Neural cell (in vitro differentiated cells): Measurements from ENCODE around the gene TMEM212. TPM values are rescaled to one million over a fixed set of nuclear protein-coding genes. Genes with fewer than 3 reads are reported as not detected.

Experiments
- H2AFZ ChIP-seq: fragments of 200-600, 300-800 bp; sonication (generic), shearing (Covaris generic); 2 replicates; pipeline ENCODE4 v1.6.0; 2014; ENCODE audit warnings: low read depth, mild to moderate bottlenecking, antibody characterized with exemption, low read length, moderate library complexity
- H3F3A ChIP-seq: fragments of 200-600 bp; shearing (Covaris generic); 2 replicates; pipeline ENCODE4 v1.6.1; 2016; ENCODE audit warnings: mild to moderate bottlenecking, moderate library complexity, mixed read lengths, antibody characterized with exemption, low read length; ENCODE audit not compliant: insufficient read depth, poor library complexity, severe bottlenecking
- H3K27ac ChIP-seq: fragments of 200-600, 300-800 bp; sonication (generic), shearing (Covaris generic); 2 replicates; pipeline ENCODE4 v1.5.1; 2014; ENCODE audit warnings: mild to moderate bottlenecking, low read length, moderate library complexity
- H3K27me3 ChIP-seq: fragments of 300-800, 200-600 bp; sonication (generic), shearing (Covaris generic); 2 replicates; pipeline ENCODE4 v1.6.0; 2014; ENCODE audit warnings: mild to moderate bottlenecking, low read depth, low read length, moderate library complexity; ENCODE audit not compliant: insufficient read depth
- H3K36me3 ChIP-seq: fragments of 300-800, 200-600 bp; sonication (generic), shearing (Covaris generic); 2 replicates; pipeline ENCODE4 v1.5.1; 2014; ENCODE audit warnings: mild to moderate bottlenecking, antibody characterized with exemption, low read length, moderate library complexity; ENCODE audit not compliant: insufficient read depth
- H3K4me2 ChIP-seq: fragments of 300-800, 200-600 bp; sonication (generic), shearing (Covaris generic); 2 replicates; pipeline ENCODE4 v1.6.0; 2014; ENCODE audit warnings: mild to moderate bottlenecking, low read length
- H3K4me3 ChIP-seq: fragments of 300-800, 200-600 bp; sonication (generic), shearing (Covaris generic); 2 replicates; pipeline ENCODE4 v1.5.1; 2014; ENCODE audit warnings: mild to moderate bottlenecking, low read length, moderate library complexity
- H3K79me2 ChIP-seq: fragments of 200-600 bp; shearing (Covaris generic); replicated peaks from 2 replicates; pipeline ENCODE4 v1.6.0; 2014; ENCODE audit warnings: mild to moderate bottlenecking, low read length, moderate library complexity; ENCODE audit not compliant: insufficient read depth
- H3K9ac ChIP-seq: fragments of 300-800, 200-600 bp; sonication (generic), shearing (Covaris generic); 2 replicates; pipeline ENCODE4 v1.6.1; 2016; ENCODE audit warnings: mild to moderate bottlenecking, low read length, mixed read lengths
- H3K9me2 ChIP-seq: fragments of 200-600 bp; shearing (Covaris generic); 2 replicates; pipeline ENCODE4 v1.6.1; 2016; ENCODE audit warnings: mild to moderate bottlenecking, low read length, mixed read lengths; ENCODE audit not compliant: insufficient read depth
- H3K9me3 ChIP-seq: fragments of 200-600, 300-800 bp; sonication (generic), shearing (Covaris generic); 2 replicates; pipeline ENCODE4 v1.6.1; 2016; ENCODE audit warnings: mild to moderate bottlenecking, mixed run types, low read length, moderate library complexity, mixed read lengths
- H4K20me1 ChIP-seq: fragments of 200-600 bp; shearing (Covaris generic); 2 replicates; pipeline ENCODE4 v1.6.1; 2016; ENCODE audit warnings: mild to moderate bottlenecking, mixed run types; ENCODE audit not compliant: insufficient read depth
- CTCF ChIP-seq: fragments of 450-650 bp; IDR thresholded peaks from 2 replicates; pipeline ENCODE4 v1.5.1; 2014; ENCODE audit warnings: antibody characterized with exemption, mild to moderate bottlenecking, moderate library complexity; ENCODE audit not compliant: poor library complexity, severe bottlenecking
- EP300 ChIP-seq: fragments of 450-650 bp; conservative IDR thresholded peaks from 2 replicates; pipeline ENCODE4 v1.6.1; 2014; ENCODE audit warnings: antibody characterized with exemption, mild to moderate bottlenecking, moderate library complexity; ENCODE audit not compliant: poor library complexity, severe bottlenecking
- EZH2 ChIP-seq: fragments of 200-600, 300-800 bp; shearing (Covaris generic), sonication (generic); IDR thresholded peaks from 2 replicates; pipeline ENCODE4 v1.6.1; 2014; ENCODE audit warnings: antibody characterized with exemption, low read length, borderline replicate concordance, mild to moderate bottlenecking; ENCODE audit not compliant: insufficient read depth, poor library complexity, severe bottlenecking
- MXI1 ChIP-seq: fragments of 450-650 bp; conservative IDR thresholded peaks from 2 replicates; pipeline ENCODE4 v1.6.1; 2014; ENCODE audit warnings: antibody characterized with exemption, mild to moderate bottlenecking; ENCODE audit not compliant: poor library complexity, severe bottlenecking
- POLR2AphosphoS5 ChIP-seq: IDR thresholded peaks from 2 replicates; pipeline ENCODE4 v1.6.1; 2012
- RAD21 ChIP-seq: fragments of 450-650 bp; conservative IDR thresholded peaks from 2 replicates; pipeline ENCODE4 v1.6.1; 2014; ENCODE audit warnings: antibody characterized with exemption, mild to moderate bottlenecking, moderate library complexity
- REST ChIP-seq: IDR thresholded peaks from 2 replicates; pipeline ENCODE4 v1.6.1; 2012; ENCODE audit warnings: borderline replicate concordance
- SMC3 ChIP-seq: fragments of 450-650 bp; conservative IDR thresholded peaks from 2 replicates; pipeline ENCODE4 v1.6.1; 2014; ENCODE audit warnings: antibody characterized with exemption, mild to moderate bottlenecking, moderate library complexity; ENCODE audit not compliant: poor library complexity
- TAF1 ChIP-seq: IDR thresholded peaks from 2 replicates; pipeline ENCODE4 v1.6.1; 2012; ENCODE audit warnings: low read depth
- polyA plus RNA-seq: library from polyadenylated mRNA; depleted of rRNA; stranded (reverse); fragments of >200 nt; gene quantifications from 2 replicates; pipeline ENCODE4 v1.2.3, GENCODE V29; 2014

TMEM212 gene
- polyA plus RNA-seq, 1 donor from 2014 or later = not detected

GRCh38 chr3:171807806-171808205, 35.3 kb upstream of the TMEM212 start:
- Histone ChIP-seq H4K20me1 (no peaks in the 10 kb centered on the region), H3K4me2 (no peak overlapping the region), H3K36me3 (no peaks in the 10 kb centered on the region), H3F3A (no peaks in the 10 kb centered on the region), H2AFZ (no peak overlapping the region), H3K27me3 (peaks cover 25% of the 10 kb centered on the region), H3K9me2 (no peaks in the 10 kb centered on the region), H3K9ac (no peak overlapping the region), H3K9me3 (no peaks in the 10 kb centered on the region), H3K79me2 (no peaks in the 10 kb centered on the region), H3K27ac (no peak overlapping the region), H3K4me3 (no peak overlapping the region)
- TF ChIP-seq REST = no peak
- TF ChIP-seq RAD21 = no peak
- TF ChIP-seq CTCF = no peak
- no peak for TF ChIP-seq MXI1
- no peak for TF ChIP-seq TAF1
- TF ChIP-seq EP300 = no peak
- no peak for TF ChIP-seq POLR2AphosphoS5
- TF ChIP-seq EZH2 = no peak
- TF ChIP-seq SMC3 = no peak

GRCh38 chr3:171809611-171809860, 33.6 kb upstream of the TMEM212 start:
- Histone ChIP-seq H3K36me3 (no peaks in the 10 kb centered on the region), H3K9me3 (no peaks in the 10 kb centered on the region), H3K4me3 (peak overlapping the region; percentile 85), H3F3A (no peaks in the 10 kb centered on the region), H4K20me1 (no peaks in the 10 kb centered on the region), H3K27me3 (peaks cover 25% of the 10 kb centered on the region), H3K9ac (peak overlapping the region; percentile 38), H3K27ac (no peak overlapping the region), H3K9me2 (no peaks in the 10 kb centered on the region), H2AFZ (peak overlapping the region; percentile 60), H3K4me2 (peak overlapping the region; percentile 81), H3K79me2 (no peaks in the 10 kb centered on the region)
- TF ChIP-seq CTCF (no peak), TAF1 (no peak), RAD21 (no peak), REST (no peak), SMC3 (no peak), MXI1 (no peak), POLR2AphosphoS5 (no peak), EP300 (no peak), EZH2 (no peak)
